SU-DHL-6 (cell line): ENCODE measurements around the gene MDFI.

Experiments used
- H2AFZ ChIP-seq: fragments of 200-600 bp; sonication (generic); 2 replicates; pipeline ENCODE4 v1.6.1; 2014; ENCODE audit warnings: low read depth, mild to moderate bottlenecking, moderate library complexity, mixed read lengths, antibody characterized with exemption, low read length; ENCODE audit not compliant: severe bottlenecking
- H3F3A ChIP-seq: fragments of 200-600 bp; shearing (Covaris generic); 2 replicates; pipeline ENCODE4 v1.6.0; 2016; ENCODE audit warnings: antibody characterized with exemption, mild to moderate bottlenecking; ENCODE audit not compliant: insufficient read depth
- H3K27ac ChIP-seq: fragments of 200-600 bp; sonication (generic); 2 replicates; pipeline ENCODE4 v1.5.1; 2016; ENCODE audit warnings: low read depth, mild to moderate bottlenecking, low read length, moderate library complexity, mixed read lengths
- H3K27me3 ChIP-seq: fragments of 200-600 bp; sonication (generic), shearing (Covaris generic); 2 replicates; pipeline ENCODE4 v1.6.0; 2014; ENCODE audit warnings: mild to moderate bottlenecking, low read length
- H3K36me3 ChIP-seq: fragments of 200-600 bp; sonication (generic); 2 replicates; pipeline ENCODE4 v1.6.1; 2014; ENCODE audit warnings: mild to moderate bottlenecking, low read length, mixed read lengths
- H3K4me2 ChIP-seq: fragments of 300-600, 200-600 bp; shearing (Covaris generic), sonication (generic); 2 replicates; pipeline ENCODE4 v1.6.0; 2014; ENCODE audit warnings: low read length, low read depth, mild to moderate bottlenecking; ENCODE audit not compliant: poor library complexity, severe bottlenecking
- H3K4me3 ChIP-seq: fragments of 200-600 bp; sonication (generic); 2 replicates; pipeline ENCODE4 v1.5.1; 2014; ENCODE audit warnings: antibody characterized with exemption, low read length, mild to moderate bottlenecking, mixed read lengths; ENCODE audit not compliant: insufficient read depth, poor library complexity, severe bottlenecking
- H3K79me2 ChIP-seq: fragments of 200-600 bp; sonication (generic); 2 replicates; pipeline ENCODE4 v1.6.1; 2014; ENCODE audit warnings: mild to moderate bottlenecking, low read length, moderate library complexity; ENCODE audit not compliant: insufficient read depth
- H3K9ac ChIP-seq: fragments of 200-600 bp; sonication (generic); 2 replicates; pipeline ENCODE4 v1.7.0; 2014; ENCODE audit warnings: mild to moderate bottlenecking, low read length
- H3K9me2 ChIP-seq: fragments of 200-600 bp; sonication (generic); replicated peaks from 2 replicates; pipeline ENCODE4 v1.6.1; 2014; ENCODE audit warnings: low read length; ENCODE audit not compliant: insufficient read depth
- H3K9me3 ChIP-seq: fragments of 200-600 bp; sonication (generic); 2 replicates; pipeline ENCODE4 v1.6.1; 2014; ENCODE audit warnings: low read length, mixed read lengths; ENCODE audit not compliant: insufficient read depth
- H4K20me1 ChIP-seq: fragments of 200-600 bp; sonication (generic); 2 replicates; pipeline ENCODE4 v1.6.1; 2014; ENCODE audit warnings: low read depth, mild to moderate bottlenecking, antibody characterized with exemption, low read length, moderate library complexity, mixed read lengths
- CTCF ChIP-seq: fragments of 200-600 bp; sonication (generic); IDR thresholded peaks from one replicate; pipeline ENCODE4 v1.5.1; 2017; ENCODE audit warnings: antibody characterized with exemption, mild to moderate bottlenecking, low read length, moderate library complexity; ENCODE audit not compliant: insufficient read depth, poor library complexity, severe bottlenecking
- EZH2phosphoT487 ChIP-seq: fragments of 200-600 bp; sonication (generic), shearing (Covaris generic); conservative IDR thresholded peaks from 2 replicates; pipeline ENCODE4 v1.6.1; 2018; ENCODE audit warnings: mild to moderate bottlenecking, antibody characterized with exemption, low read length, moderate library complexity, mixed read lengths

MDFI gene

GRCh38 chr6:41599015-41599851, 39.0 kb upstream of the MDFI start:
- Histone ChIP-seq H3K79me2 (no peaks in the 10 kb centered on the region), H3K4me2 (no peak overlapping the region), H3K36me3 (no peaks in the 10 kb centered on the region), H3K9ac (no peak overlapping the region), H3F3A (no peaks in the 10 kb centered on the region), H4K20me1 (no peaks in the 10 kb centered on the region), H2AFZ (no peak overlapping the region), H3K9me3 (no peaks in the 10 kb centered on the region), H3K27ac (no peak overlapping the region), H3K4me3 (no peak overlapping the region), H3K27me3 (no peaks in the 10 kb centered on the region), H3K9me2 (no peaks in the 10 kb centered on the region)
- TF ChIP-seq CTCF (no peak), EZH2phosphoT487 (no peak)

GRCh38 chr6:41599852-41600445, 38.3 kb upstream of the MDFI start:
- Histone ChIP-seq H3K4me3 (no peak overlapping the region), H3K9me3 (no peaks in the 10 kb centered on the region), H4K20me1 (no peaks in the 10 kb centered on the region), H3K79me2 (no peaks in the 10 kb centered on the region), H3K27me3 (no peaks in the 10 kb centered on the region), H3K9me2 (no peaks in the 10 kb centered on the region), H3F3A (no peaks in the 10 kb centered on the region), H3K4me2 (no peak overlapping the region), H3K9ac (no peak overlapping the region), H3K27ac (no peak overlapping the region), H2AFZ (no peak overlapping the region), H3K36me3 (no peaks in the 10 kb centered on the region)
- TF ChIP-seq EZH2phosphoT487 (no peak), CTCF (no peak)

GRCh38 chr6:41600499-41601247, 37.6 kb upstream of the MDFI start:
- Histone ChIP-seq H3K4me2 (no peak overlapping the region), H2AFZ (no peak overlapping the region), H3K79me2 (no peaks in the 10 kb centered on the region), H3K27ac (no peak overlapping the region), H3F3A (no peaks in the 10 kb centered on the region), H3K36me3 (no peaks in the 10 kb centered on the region), H3K9ac (no peak overlapping the region), H4K20me1 (no peaks in the 10 kb centered on the region), H3K4me3 (no peak overlapping the region), H3K27me3 (no peaks in the 10 kb centered on the region), H3K9me3 (no peaks in the 10 kb centered on the region), H3K9me2 (no peaks in the 10 kb centered on the region)
- TF ChIP-seq CTCF (no peak), EZH2phosphoT487 (no peak)
